ENCODE results near the gene CUX1.

- no peak for TF ChIP-seq CTCF (IDR thresholded peaks at IDR 0.05)
- no peak for TF ChIP-seq POLR2A (IDR thresholded peaks at IDR 0.05)
Observed at GRCh38 chr7:101829821-101830220, 12.4 kb downstream of the CUX1 start.

Data from breast epithelium (tissue), 3 donors.